Measurements from ENCODE around the gene PCDHA1.

PCDHA1 gene

DNA sequence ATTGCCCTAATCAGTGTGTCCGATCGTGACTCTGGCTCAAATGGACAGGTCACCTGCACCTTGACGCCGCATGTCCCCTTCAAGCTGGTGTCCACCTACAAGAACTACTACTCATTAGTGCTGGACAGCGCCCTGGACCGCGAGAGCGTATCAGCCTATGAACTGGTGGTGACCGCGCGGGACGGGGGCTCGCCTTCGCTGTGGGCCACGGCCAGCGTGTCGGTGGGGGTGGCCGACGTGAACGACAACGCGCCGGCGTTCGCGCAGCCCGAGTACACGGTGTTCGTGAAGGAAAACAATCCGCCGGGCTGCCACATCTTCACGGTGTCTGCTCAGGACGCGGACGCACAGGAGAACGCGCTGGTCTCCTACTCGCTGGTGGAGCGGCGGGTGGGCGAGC lies 97.4 kb downstream of the PCDHA1 start:
- Mint-ChIP-seq H3K4me1 (ENCODE audit: low read depth) (no peaks in the 10 kb centered on the region), H3K36me3 (ENCODE audit: low read depth) (no peaks in the 10 kb centered on the region), H3K27ac (no peak overlapping the region), H3K9me3 (peaks cover 66% of the 10 kb centered on the region), H3K4me3 (no peak overlapping the region), H3K27me3 (peaks cover 21% of the 10 kb centered on the region)
- intact Hi-C loops (cut with micrococcal nuclease), result no loop called here

GRCh38 chr5:140883927-140884697 lies 98.2 kb downstream of the PCDHA1 start:
- peaks cover 21% of the 10 kb centered on the region for H3K27me3 Mint-ChIP-seq
- H3K36me3 Mint-ChIP-seq (ENCODE audit: low read depth), result no peaks in the 10 kb centered on the region
- peaks cover 60% of the 10 kb centered on the region for H3K9me3 Mint-ChIP-seq
- intact Hi-C loops (cut with micrococcal nuclease), result no loop called here
- no peak overlapping the region for H3K27ac Mint-ChIP-seq
- no peak overlapping the region for H3K4me3 Mint-ChIP-seq
- H3K4me1 Mint-ChIP-seq (ENCODE audit: low read depth), result no peaks in the 10 kb centered on the region

GRCh38 chr5:140916325-140916724 lies 130.4 kb downstream of the PCDHA1 start:
- intact Hi-C loops (cut with micrococcal nuclease), result no loop called here
- H3K4me1 Mint-ChIP-seq (ENCODE audit: low read depth), result no peaks in the 10 kb centered on the region
- peaks cover 53% of the 10 kb centered on the region for H3K9me3 Mint-ChIP-seq
- H3K27ac Mint-ChIP-seq, result no peak overlapping the region
- no peaks in the 10 kb centered on the region for H3K27me3 Mint-ChIP-seq
- no peaks in the 10 kb centered on the region for H3K36me3 Mint-ChIP-seq (ENCODE audit: low read depth)
- no peak overlapping the region for H3K4me3 Mint-ChIP-seq

GRCh38 chr5:140923601-140924000 lies 137.7 kb downstream of the PCDHA1 start:
- Mint-ChIP-seq H3K27me3 (peaks cover 37% of the 10 kb centered on the region), H3K4me1 (ENCODE audit: low read depth) (peaks cover 8% of the 10 kb centered on the region), H3K36me3 (ENCODE audit: low read depth) (no peaks in the 10 kb centered on the region), H3K4me3 (no peak overlapping the region), H3K27ac (no peak overlapping the region), H3K9me3 (peaks cover 29% of the 10 kb centered on the region)
- intact Hi-C loops (cut with micrococcal nuclease), result no loop called here

GRCh38 chr5:140925806-140926442 lies 140.0 kb downstream of the PCDHA1 start, which contains the start of gene PCDHAC1:
PCDHAC1 (plus strand) TSS chr5:140926299; CDS start chr5:140926893, 594 bp downstream.
- Mint-ChIP-seq H3K4me1 (ENCODE audit: low read depth) (peaks cover 8% of the 10 kb centered on the region), H3K27me3 (peaks cover 44% of the 10 kb centered on the region), H3K9me3 (peaks cover 33% of the 10 kb centered on the region), H3K27ac (no peak within 1 kb of the TSS), H3K36me3 (ENCODE audit: low read depth) (no peaks in the 10 kb centered on the region), H3K4me3 (peak within 1 kb of the TSS; percentile 39)
- intact Hi-C loops (cut with micrococcal nuclease), result no loop called here

DNA sequence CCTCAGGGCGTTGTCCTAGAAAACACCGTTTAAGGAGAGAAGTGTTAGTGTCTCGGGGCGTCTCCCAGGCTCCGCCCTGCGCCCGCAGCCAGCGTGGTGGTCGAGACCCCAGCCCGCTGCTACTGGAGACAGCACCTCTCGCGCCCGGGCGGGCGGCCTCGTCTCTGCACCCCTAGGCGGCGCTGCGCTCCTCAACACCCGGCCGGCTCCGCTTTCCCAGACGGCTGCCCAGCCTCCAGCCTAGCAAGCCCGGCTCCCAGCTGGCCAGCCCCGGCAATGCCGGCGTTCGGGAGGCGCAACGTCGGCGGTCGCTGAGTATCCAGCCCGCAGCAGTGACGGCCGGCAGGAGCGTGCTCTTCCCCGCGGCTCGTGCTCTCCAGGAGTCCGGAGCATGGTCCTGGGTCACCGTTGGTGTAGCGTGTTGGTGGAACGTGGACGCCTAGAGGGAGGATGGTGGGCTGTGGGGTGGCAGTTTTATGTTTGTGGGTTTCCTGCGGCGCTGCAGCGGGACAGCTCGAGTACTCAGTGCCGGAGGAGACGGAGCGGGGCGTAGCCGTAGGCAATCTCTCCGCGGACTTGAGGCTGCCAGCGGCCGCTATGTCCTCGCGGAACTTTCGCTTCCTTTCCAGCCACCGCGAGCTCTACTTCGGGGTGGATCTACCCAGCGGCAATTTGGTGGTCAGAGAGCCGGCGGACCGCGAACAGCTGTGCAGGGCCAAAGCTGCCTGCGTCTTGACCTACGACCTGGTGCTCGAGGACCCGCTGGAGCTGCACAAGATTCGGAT lies 140.7 kb downstream of the PCDHA1 start:
- H3K27me3 Mint-ChIP-seq, result peaks cover 44% of the 10 kb centered on the region
- H3K4me1 Mint-ChIP-seq (ENCODE audit: low read depth), result peaks cover 8% of the 10 kb centered on the region
- peak overlapping the region; percentile 39 for H3K4me3 Mint-ChIP-seq
- intact Hi-C loops (cut with micrococcal nuclease), result no loop called here
- H3K27ac Mint-ChIP-seq, result no peak overlapping the region
- no peaks in the 10 kb centered on the region for H3K36me3 Mint-ChIP-seq (ENCODE audit: low read depth)
- peaks cover 33% of the 10 kb centered on the region for H3K9me3 Mint-ChIP-seq

DNA sequence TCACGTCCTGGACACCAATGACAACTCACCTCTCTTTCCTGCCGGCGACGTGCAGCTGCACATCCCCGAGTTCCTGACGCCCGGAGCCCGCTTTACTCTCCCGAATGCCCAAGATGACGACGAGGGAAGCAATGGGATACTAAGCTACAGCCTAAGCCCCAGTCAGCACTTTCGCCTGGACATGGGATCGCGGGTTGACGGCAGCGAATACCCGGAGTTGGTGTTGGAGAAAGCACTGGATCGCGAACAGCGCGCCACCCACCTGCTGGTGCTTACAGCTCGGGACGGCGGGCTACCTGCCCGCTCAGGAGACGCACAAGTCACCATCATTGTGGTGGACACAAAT lies 141.3 kb downstream of the PCDHA1 start:
- no peaks in the 10 kb centered on the region for H3K36me3 Mint-ChIP-seq (ENCODE audit: low read depth)
- intact Hi-C loops (cut with micrococcal nuclease), result no loop called here
- peaks cover 33% of the 10 kb centered on the region for H3K9me3 Mint-ChIP-seq
- no peak overlapping the region for H3K27ac Mint-ChIP-seq
- H3K27me3 Mint-ChIP-seq, result peaks cover 44% of the 10 kb centered on the region
- H3K4me1 Mint-ChIP-seq (ENCODE audit: low read depth), result peaks cover 8% of the 10 kb centered on the region
- H3K4me3 Mint-ChIP-seq, result peak overlapping the region; percentile 23

- intact Hi-C loops (cut with micrococcal nuclease), result no loop called here
- Mint-ChIP-seq H3K27ac (no peak overlapping the region), H3K27me3 (no peaks in the 10 kb centered on the region), H3K36me3 (ENCODE audit: low read depth) (no peaks in the 10 kb centered on the region), H3K4me1 (ENCODE audit: low read depth) (no peaks in the 10 kb centered on the region), H3K9me3 (no peaks in the 10 kb centered on the region), H3K4me3 (no peak overlapping the region)
Measured at GRCh38 chr5:140934964-140935606, 149.1 kb downstream of the PCDHA1 start.

DNA sequence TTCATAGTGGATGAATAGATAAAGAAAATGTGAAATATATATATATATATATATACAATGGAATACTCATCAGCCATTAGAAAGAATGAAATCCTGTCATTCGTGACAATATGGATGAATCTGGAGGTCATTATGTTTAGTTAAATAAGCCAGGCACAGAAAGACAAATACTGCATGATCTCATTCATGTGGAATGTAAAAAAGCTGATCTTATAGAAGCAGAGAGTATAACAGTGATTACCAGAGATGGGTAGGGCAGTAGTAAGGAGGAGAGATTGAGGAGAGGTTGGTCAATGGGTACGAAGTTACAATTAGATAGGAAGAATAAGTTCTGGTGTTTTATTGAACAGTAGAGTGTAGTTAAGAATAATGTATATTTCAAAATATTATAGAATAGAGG lies 160.6 kb downstream of the PCDHA1 start:
- no peaks in the 10 kb centered on the region for H3K4me1 Mint-ChIP-seq (ENCODE audit: low read depth)
- H3K27me3 Mint-ChIP-seq, result no peaks in the 10 kb centered on the region
- intact Hi-C loops (cut with micrococcal nuclease), result no loop called here
- peaks cover 30% of the 10 kb centered on the region for H3K9me3 Mint-ChIP-seq
- no peak overlapping the region for H3K27ac Mint-ChIP-seq
- no peaks in the 10 kb centered on the region for H3K36me3 Mint-ChIP-seq (ENCODE audit: low read depth)
- H3K4me3 Mint-ChIP-seq, result no peak overlapping the region

DNA sequence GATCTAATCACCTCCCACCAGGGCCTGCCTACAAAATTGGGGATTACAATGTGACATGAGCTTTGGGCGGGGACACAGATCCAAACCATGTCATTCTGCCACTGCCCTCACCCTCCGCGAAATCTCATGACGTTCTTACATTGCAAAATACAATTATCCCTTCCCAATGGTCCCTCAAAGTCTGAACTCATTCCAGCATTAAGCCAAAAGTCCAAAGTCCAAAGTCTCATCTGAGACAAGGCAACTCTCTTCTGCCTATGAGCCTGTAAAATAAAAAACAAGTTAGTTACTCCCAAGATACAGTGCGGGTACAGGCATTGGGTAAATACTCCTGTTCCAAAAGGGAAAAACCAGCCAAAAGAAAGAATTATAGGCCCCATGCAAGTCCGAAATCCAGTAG lies 165.7 kb downstream of the PCDHA1 start:
- no peak overlapping the region for H3K27ac Mint-ChIP-seq
- no peak overlapping the region for H3K4me3 Mint-ChIP-seq
- intact Hi-C loops (cut with micrococcal nuclease), result no loop called here
- no peaks in the 10 kb centered on the region for H3K36me3 Mint-ChIP-seq (ENCODE audit: low read depth)
- no peaks in the 10 kb centered on the region for H3K4me1 Mint-ChIP-seq (ENCODE audit: low read depth)
- H3K27me3 Mint-ChIP-seq, result no peaks in the 10 kb centered on the region
- peaks cover 31% of the 10 kb centered on the region for H3K9me3 Mint-ChIP-seq

DNA sequence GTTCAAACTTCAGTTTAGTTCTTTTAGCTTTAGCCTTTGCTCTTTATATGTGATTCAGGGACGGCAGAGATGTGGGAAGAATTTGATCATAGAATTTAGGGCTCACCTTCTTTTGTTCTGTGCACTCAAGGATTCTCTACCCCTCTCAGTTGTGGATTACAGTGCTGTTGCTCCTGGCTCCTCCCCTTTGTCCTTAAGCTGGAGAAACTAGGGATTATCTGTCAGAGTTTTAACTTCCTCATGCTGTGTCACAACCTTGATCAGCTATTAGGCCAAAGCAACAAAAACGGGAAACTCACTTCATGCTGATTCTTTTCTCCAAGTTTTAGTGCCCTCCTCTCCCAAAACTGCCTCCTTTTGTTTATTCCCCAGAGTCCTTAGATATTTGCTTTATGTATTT lies 167.3 kb downstream of the PCDHA1 start:
- H3K9me3 Mint-ChIP-seq, result peaks cover 31% of the 10 kb centered on the region
- no peak overlapping the region for H3K27ac Mint-ChIP-seq
- H3K27me3 Mint-ChIP-seq, result no peaks in the 10 kb centered on the region
- no peak overlapping the region for H3K4me3 Mint-ChIP-seq
- intact Hi-C loops (cut with micrococcal nuclease), result no loop called here
- H3K4me1 Mint-ChIP-seq (ENCODE audit: low read depth), result no peaks in the 10 kb centered on the region
- no peaks in the 10 kb centered on the region for H3K36me3 Mint-ChIP-seq (ENCODE audit: low read depth)

DNA sequence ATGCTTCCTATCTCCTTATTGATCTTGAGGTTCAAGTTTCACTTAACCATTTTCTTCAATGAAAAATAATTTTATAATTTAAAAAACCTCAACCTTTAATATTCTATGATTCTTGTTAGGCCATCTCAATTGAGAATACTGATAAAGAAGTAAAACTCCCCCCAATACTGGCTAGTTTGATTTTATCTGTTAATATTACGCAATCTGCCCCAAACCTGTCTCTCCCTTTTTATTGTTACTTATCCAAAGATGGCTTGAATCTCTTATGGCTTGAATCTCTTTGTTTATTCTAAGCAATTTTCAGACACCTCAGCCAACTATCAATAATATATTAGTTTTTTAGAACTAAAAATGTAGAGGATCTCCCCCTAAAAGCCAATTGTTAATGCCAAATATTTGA lies 176.2 kb downstream of the PCDHA1 start:
- no peaks in the 10 kb centered on the region for H3K4me1 Mint-ChIP-seq (ENCODE audit: low read depth)
- H3K27me3 Mint-ChIP-seq, result peaks cover 26% of the 10 kb centered on the region
- no peaks in the 10 kb centered on the region for H3K9me3 Mint-ChIP-seq
- H3K27ac Mint-ChIP-seq, result no peak overlapping the region
- H3K36me3 Mint-ChIP-seq (ENCODE audit: low read depth), result no peaks in the 10 kb centered on the region
- no peak overlapping the region for H3K4me3 Mint-ChIP-seq
- intact Hi-C loops (cut with micrococcal nuclease), result no loop called here

- no peak overlapping the region for H3K27ac Mint-ChIP-seq
- no peaks in the 10 kb centered on the region for H3K4me1 Mint-ChIP-seq (ENCODE audit: low read depth)
- intact Hi-C loops (cut with micrococcal nuclease), result no loop called here
- no peak overlapping the region for H3K4me3 Mint-ChIP-seq
- no peaks in the 10 kb centered on the region for H3K36me3 Mint-ChIP-seq (ENCODE audit: low read depth)
- H3K9me3 Mint-ChIP-seq, result no peaks in the 10 kb centered on the region
- H3K27me3 Mint-ChIP-seq, result peaks cover 35% of the 10 kb centered on the region
Measured at GRCh38 chr5:140964356-140964755, 178.4 kb downstream of the PCDHA1 start.

GRCh38 chr5:140965905-140966292 lies 180.0 kb downstream of the PCDHA1 start:
- no peaks in the 10 kb centered on the region for H3K4me1 Mint-ChIP-seq (ENCODE audit: low read depth)
- H3K9me3 Mint-ChIP-seq, result no peaks in the 10 kb centered on the region
- H3K4me3 Mint-ChIP-seq, result no peak overlapping the region
- intact Hi-C loops (cut with micrococcal nuclease), result no loop called here
- no peaks in the 10 kb centered on the region for H3K36me3 Mint-ChIP-seq (ENCODE audit: low read depth)
- peaks cover 35% of the 10 kb centered on the region for H3K27me3 Mint-ChIP-seq
- H3K27ac Mint-ChIP-seq, result no peak overlapping the region

All from dendritic cell treated with granulocyte-macrophage colony-stimulating factor and Interleukin-4, amounts not matched to agents 40 ng/mL and 50 ng/mL, for 4 days (primary cell).